ENCODE measurements around the gene NDUFS4.
"Not testable (repeated sequence)": the region's sequence is repeated elsewhere in the genome, so short reads cannot be mapped to it uniquely, and the experiment has no call there.

NDUFS4 gene

GRCh38 chr5:53575101-53575500 is 14.7 kb downstream of the NDUFS4 start:
- DNase-seq: no peak

GRCh38 chr5:53575831-53576230 is 15.4 kb downstream of the NDUFS4 start:
- no peak for DNase-seq

- DNase-seq: no peak
Measured at GRCh38 chr5:53576674-53577073, 16.2 kb downstream of the NDUFS4 start.

GRCh38 chr5:53578854-53579253 is 18.4 kb downstream of the NDUFS4 start:
- no peak for DNase-seq

GRCh38 chr5:53580547-53580946 is 20.1 kb downstream of the NDUFS4 start:
- no peak for DNase-seq

- DNase-seq: no peak
Measured at GRCh38 chr5:53582225-53582624, 21.8 kb downstream of the NDUFS4 start.

DNA sequence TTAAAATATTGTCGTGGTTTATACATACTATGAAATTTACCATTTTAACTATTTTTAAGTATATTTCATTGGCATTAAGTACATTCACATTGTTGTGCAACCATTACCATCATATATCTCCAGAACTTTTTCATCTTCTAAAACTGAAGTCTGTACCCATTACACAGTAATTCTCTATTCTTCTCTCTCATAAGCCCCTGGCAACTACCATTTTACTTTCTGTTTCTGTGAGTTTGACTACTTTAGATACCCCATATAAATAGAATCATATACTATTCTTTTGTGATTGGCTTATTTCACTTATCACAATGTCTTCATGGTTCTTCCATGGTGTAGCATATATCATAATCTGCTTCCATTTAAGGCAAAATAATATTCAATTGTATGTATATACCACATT is 30.3 kb downstream of the NDUFS4 start:
- no peak for DNase-seq

- no peak for DNase-seq
Measured at GRCh38 chr5:53594419-53594818, 34.0 kb downstream of the NDUFS4 start.

GRCh38 chr5:53597894-53598293 is 37.5 kb downstream of the NDUFS4 start:
- no peak for DNase-seq

DNA sequence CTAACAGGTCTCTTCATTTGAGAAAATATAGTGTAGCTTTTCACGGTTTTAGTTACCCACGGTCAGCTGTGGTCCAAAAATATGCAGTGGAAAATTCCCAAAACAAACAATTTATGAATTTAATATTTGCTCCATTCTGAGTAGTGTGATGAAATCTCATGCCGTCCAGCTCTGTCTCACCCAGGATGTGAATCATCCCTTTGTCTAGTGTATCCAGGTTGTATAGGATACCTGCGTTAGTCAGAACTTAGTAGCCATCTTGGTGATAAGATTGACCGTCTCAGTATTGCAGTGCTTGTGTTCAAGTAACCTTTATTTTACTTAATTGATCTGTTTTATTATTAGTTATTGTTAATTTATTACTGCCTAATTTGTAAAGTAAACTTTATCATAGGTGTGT is 41.1 kb downstream of the NDUFS4 start:
- DNase-seq: no peak

DNA sequence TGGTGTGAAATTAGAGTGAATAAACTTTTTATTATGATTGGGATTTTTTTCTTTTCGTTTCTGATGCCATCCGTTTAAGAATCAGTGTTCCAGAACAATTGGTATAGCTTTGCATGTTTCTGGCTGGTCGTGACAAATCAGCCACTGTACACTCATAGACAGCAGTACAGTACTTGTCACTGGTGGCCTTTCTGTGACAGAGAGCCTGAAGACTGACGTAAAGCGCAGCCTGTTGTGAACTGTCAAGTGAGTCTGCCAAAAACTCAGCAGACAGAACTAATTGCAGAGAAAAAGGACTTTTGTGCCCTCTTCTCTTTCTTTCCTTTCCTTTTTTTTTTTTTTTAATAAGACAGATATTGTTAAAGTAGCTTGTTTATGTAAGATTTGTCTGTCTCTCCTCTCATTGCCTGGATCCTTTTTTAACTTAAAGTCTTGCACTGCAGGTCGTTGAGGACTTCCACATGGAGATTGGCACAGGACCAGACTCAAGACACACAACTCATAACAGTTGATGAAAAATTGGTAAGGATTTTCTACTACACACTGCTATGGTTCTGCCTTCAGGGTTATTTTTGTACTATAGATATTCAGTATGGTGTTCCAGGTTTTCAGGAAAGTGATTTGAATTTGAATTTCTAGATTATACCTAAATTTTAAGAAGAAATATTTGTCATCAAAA is 42.7 kb downstream of the NDUFS4 start:
- peak in 30 of 56 donors; percentile 0 to 71 (median 12) for DNase-seq

- no peak for DNase-seq
Measured at GRCh38 chr5:53604309-53604708, 43.9 kb downstream of the NDUFS4 start.

DNA sequence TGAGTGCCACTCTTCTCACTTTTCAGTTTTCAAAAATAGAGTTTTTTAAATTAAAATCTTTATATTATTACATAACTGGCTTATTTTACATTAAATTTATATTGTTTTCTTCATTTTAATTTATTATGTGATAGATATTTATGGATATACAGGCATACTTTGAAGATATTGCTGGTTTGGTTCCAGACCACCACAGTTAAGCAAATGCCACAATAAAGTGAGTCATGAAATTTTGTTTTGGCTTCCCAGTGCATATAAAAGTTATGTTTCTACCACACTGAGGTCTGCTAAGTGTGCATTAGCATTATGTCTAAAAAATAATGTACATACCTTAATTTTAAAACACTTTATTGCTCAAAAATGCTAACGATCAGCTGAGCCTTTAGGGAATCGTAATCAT is 47.4 kb downstream of the NDUFS4 start:
- no peak for DNase-seq

GRCh38 chr5:53608897-53609296 is 48.5 kb downstream of the NDUFS4 start:
- DNase-seq: not testable (repeated sequence)

GRCh38 chr5:53613061-53613460 is 52.6 kb downstream of the NDUFS4 start:
- no peak for DNase-seq

DNA sequence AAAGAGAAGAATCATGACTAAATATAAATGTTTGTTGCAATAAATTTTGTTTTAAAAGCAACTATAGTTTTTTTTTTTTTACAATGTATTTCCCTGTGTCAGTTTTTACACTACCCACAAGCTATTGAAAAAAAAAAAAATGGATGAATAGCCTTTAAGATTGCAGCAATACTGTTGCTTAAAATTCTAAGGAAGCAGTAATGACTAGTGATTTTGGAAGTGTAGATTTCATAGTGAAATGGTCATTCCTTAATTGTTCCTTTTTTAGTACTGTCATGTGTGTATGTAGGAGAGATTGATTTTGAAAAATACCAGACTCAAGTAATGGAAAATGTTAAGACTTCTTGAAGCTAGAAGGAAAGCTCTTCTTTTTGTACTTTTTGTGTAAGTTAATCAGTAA is 53.1 kb downstream of the NDUFS4 start:
- no peak for DNase-seq

DNA sequence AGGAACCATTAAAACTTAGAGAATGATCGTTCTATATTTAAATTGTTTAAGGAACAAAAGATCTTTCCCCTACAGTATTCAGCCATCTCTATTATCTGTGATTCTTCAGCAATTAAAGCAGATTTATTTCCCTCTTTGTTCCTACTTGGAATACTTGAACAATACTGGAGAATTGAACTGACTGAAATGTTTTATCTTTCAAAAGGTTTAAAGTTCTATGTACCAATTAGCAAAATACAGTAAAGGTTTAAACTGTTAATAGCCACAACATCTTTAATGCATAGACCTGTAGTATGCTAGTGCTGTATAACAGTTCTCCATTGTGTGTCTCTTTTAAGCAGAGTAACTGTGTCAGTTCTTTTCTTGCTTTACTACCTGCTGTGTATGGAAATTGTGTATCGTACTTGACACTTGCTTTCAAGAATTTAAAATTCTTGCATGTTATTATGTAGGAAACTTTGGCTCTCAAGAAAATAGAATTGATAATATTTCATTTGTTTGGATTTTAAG is 54.0 kb downstream of the NDUFS4 start:
- no peak for DNase-seq

GRCh38 chr5:53616939-53617549 is 56.6 kb downstream of the NDUFS4 start:
- no peak for DNase-seq

DNA sequence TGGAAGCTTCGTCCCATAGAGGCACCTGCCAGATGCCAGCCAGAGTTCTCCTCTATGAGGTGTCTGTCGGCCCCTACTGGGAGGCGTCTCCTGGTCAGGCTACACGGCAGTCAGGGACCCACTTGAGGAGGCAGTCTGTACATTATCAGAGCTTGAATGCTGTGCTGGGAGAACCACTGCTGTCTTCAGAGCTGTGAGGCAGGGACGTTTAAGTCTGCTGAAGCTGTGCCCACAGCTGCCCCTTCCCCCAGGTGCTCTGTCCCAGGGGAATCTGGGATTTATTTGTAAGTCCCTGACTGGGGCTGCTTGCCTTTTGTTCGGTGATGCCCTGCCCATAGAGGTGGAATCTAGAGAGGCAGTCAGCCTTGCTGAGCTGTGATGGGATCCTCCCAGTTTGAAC is 70.8 kb downstream of the NDUFS4 start:
- DNase-seq: no peak

DNA sequence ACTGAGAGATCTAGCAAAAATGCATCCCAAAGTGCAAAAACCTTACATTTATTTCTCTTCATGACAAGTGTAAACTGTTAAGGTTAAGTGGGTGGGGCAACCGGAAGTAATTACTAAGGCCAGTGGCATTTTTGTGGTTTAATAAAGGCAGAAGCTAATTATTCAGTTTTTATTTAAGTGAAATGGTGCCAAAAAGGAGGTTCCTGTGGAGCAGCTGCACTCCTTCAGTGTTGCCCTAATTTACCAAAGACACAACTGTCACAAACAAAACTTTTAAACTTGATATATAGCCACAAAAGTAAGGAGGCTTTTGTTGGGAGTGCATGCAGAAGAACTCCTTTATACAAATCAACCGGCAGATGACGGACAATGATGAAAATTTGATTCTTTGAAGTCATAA is 81.6 kb downstream of the NDUFS4 start:
- no peak for DNase-seq

DNA sequence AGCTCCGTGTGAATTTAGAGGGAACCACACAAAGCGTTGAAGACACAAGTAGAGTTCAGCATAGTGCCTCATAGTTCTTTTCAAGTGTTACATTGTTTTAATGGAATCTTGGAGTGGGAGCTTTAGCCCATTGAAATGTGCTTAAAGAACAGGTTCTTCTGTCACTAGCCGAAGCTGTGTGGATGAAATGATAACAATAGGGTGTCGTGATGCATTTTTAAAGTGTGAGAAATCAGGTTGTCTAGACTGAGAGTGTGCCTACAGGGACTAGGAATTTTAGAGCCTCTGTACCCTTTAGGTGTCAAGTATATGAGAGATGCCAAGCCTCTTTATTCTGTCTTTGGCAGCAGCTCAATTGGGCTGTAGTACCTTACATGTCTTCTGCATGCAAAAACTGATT is 83.0 kb downstream of the NDUFS4 start:
- no peak for DNase-seq

- DNase-seq: no peak
Measured at GRCh38 chr5:53645078-53645477, 84.6 kb downstream of the NDUFS4 start.

DNA sequence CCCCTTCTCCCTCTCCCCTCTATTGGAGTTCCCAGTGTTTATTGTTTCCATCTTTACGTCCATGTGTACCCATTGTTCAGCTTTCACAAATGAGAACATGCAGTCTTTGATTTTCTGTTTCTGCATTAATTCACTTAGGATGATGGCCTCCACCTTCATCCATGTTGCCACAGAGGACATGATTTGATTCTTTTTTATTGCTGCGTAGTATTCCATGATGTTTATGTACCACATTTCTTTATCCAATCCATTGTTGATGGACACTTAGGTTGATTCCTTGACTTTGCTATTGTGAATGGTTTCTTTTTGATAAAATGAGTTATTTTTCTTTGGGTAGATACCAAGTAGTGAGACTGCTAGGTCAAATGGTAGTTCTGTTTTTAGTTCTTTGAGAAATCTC is 88.9 kb downstream of the NDUFS4 start:
- DNase-seq: no peak
